ENCODE results near the gene ATRIP. TPM values are rescaled to one million over a fixed set of nuclear protein-coding genes. Genes with fewer than 3 reads are reported as not detected.

ATRIP gene
- total and polyA plus RNA-seq, 2 of the 8 experiments (the other 6 are each of a cell fraction or from before 2014, with no cell fraction given), result 18.5 to 20.2 TPM

DNA sequence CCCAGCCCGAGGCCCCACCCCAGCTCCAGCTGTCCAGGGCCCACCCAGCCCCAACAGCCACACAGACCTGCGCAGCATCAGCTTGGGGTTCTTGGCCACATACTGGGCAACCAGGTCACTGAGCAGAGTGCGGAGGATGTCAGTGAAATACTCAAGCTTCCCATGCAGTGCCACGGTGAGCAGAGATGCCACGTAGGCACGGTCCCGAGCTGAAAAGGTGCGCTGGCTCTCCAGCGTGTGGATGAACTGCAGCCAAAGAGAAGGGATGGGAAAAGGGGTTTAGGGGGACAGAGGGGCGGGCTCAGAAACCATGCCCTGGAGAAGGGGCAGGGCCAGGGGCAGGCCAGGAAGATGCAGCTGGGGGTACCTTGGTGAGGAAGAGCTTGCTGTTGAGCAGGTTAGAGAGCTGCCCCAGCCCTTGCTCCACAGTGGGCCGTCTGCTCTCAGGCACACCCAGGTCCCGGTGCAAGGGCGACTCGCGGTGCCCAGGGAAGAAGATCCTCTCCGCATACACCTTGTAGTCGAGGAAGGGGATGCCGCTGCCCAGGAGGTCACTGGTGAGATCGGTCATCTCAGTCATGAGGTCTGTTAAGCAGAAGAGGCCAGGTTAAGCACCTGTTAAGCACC lies 34.0 kb upstream of the ATRIP start:
- POLR2A ChIA-PET (ENCODE audit: partially characterized antibody), result interaction anchor here (1.2 to 31.5 kb wide), 3 partner anchors 5 to 28 kb away, joined by 4 to 650 read pairs (median 650); partner anchors contain the start of gene PLXNB1
- Histone ChIP-seq H2BK12ac (ENCODE audit: low read depth, low read length) (no peak overlapping the region), H3K79me2 (ENCODE audit: control insufficient read depth in 1 of 2, insufficient read depth in 2 of 2, low read length in 2 of 2) (no peaks in the 10 kb centered on the region), H3K4me3 (ENCODE audit: extremely low read depth in 1 of 4, insufficient read depth in 2 of 4, low read depth in 3 of 4, low read length in 4 of 4) (no peak overlapping the region), H2BK5ac (ENCODE audit: low read depth, low read length) (no peak overlapping the region), H3K36me3 (ENCODE audit: control insufficient read depth in 2 of 4, insufficient read depth in 4 of 4, low read length in 3 of 4) (peaks cover 72 to 87% (median 85%) of the 10 kb centered on the region in 4 experiments), H2BK20ac (ENCODE audit: low read length) (no peak overlapping the region), H3K23me2 (ENCODE audit: low read depth, low read length) (no peaks in the 10 kb centered on the region), H3K79me1 (ENCODE audit: low read depth, low read length) (no peaks in the 10 kb centered on the region; the same call in 1 of the 2 replicates), H3K18ac (ENCODE audit: extremely low read depth, low read length) (no peak overlapping the region), H2BK15ac (ENCODE audit: low read length) (no peak overlapping the region), H3K4me1 (replicated peaks in 1 of 4; ENCODE audit: control insufficient read depth in 3 of 4, insufficient read depth in 4 of 4, low read length in 3 of 4) (no peaks in the 10 kb centered on the region), H3K4ac (replicated peaks; ENCODE audit: insufficient read length, low read depth, low read length) (no peak overlapping the region), H4K8ac (ENCODE audit: extremely low read depth, insufficient read depth, low read length) (no peak overlapping the region), H2AK5ac (ENCODE audit: low read depth, low read length) (no peak overlapping the region), H3K56ac (replicated peaks; ENCODE audit: insufficient read length, low read depth, low read length) (no peak overlapping the region), H2BK120ac (replicated peaks; ENCODE audit: low read depth, low read length) (no peak overlapping the region), H3K14ac (ENCODE audit: insufficient read length) (no peak overlapping the region), H2AFZ (ENCODE audit: low read length) (no peak overlapping the region), H3K27me3 (replicated peaks in 1 of 4; ENCODE audit: control insufficient read depth in 3 of 4, extremely low read depth in 1 of 4, insufficient read depth in 3 of 4, low read length in 3 of 4) (no peaks in the 10 kb centered on the region), H4K20me1 (replicated peaks in 1 of 2; ENCODE audit: control insufficient read depth in 1 of 2, insufficient read depth in 2 of 2, low read length in 2 of 2) (peaks cover 6 to 48% of the 10 kb centered on the region in 2 experiments), H4K91ac (replicated peaks; ENCODE audit: insufficient read length, low read length) (no peak overlapping the region), H4K5ac (ENCODE audit: insufficient read length, low read depth, low read length) (no peak overlapping the region), H3K23ac (ENCODE audit: insufficient read length) (no peak overlapping the region), H3K27ac (ENCODE audit: low read depth, low read length) (no peak overlapping the region), H3K9ac (replicated peaks in 1 of 4; ENCODE audit: extremely low read depth in 1 of 4, low read depth in 3 of 4, low read length in 3 of 4) (no peak overlapping the region), H3K9me3 (ENCODE audit: insufficient read depth in 2 of 2, low read depth in 1 of 2, low read length in 1 of 2) (no peaks in the 10 kb centered on the region), H3K4me2 (ENCODE audit: insufficient read depth in 1 of 2, low read depth in 2 of 2, low read length in 2 of 2) (no peak overlapping the region)
- FAIRE-seq (no peak), DNase-seq (ENCODE audit: low read depth in 1 of 2, low spot score in 2 of 2) (no peak)
- CTCF ChIA-PET (ENCODE audit: partially characterized antibody), result interaction anchor here (0.9 to 7.7 kb wide), 6 partner anchors 11 to 147 kb away, joined by 3 to 130 read pairs (median 8); partner anchors contain the start of gene PLXNB1
- 96% methylated on average over 17 of the region's 19 CpGs; no CpG with 5 or more reads in 1 of the 2 experiments for WGBS, 2 experiments (ENCODE audit: extremely low coverage in 1 of 2, insufficient coverage in 1 of 2, insufficient read length in 1 of 2, insufficient replicate concordance in 2 of 2, low coverage in 1 of 2, low lambda C conversion rate in 2 of 2, missing lambda C conversion rate in 1 of 2)
- TF ChIP-seq TEAD4 (IDR thresholded peaks at IDR 0.05; ENCODE audit: low read depth, low read length) (no peak), RBBP5 (IDR thresholded peaks at IDR 0.05; ENCODE audit: borderline replicate concordance, low read depth, low read length) (no peak), HDAC2 (IDR thresholded peaks at IDR 0.05; ENCODE audit: borderline replicate concordance in 1 of 2, low read depth in 2 of 2, low read length in 2 of 2) (no peak), KDM4A (IDR thresholded peaks at IDR 0.05; ENCODE audit: low read depth, low read length, severe bottlenecking) (no peak), SUZ12 (IDR thresholded peaks at IDR 0.05; ENCODE audit: low read length) (no peak), HDAC6 (IDR thresholded peaks at IDR 0.05; ENCODE audit: low read depth, low read length) (no peak), RAD21 (IDR thresholded peaks at IDR 0.05 in 1 of 2, conservative IDR thresholded peaks at IDR 0.05 in 1 of 2; ENCODE audit: low read depth in 2 of 2, low read length in 2 of 2) (no peak), SAP30 (IDR thresholded peaks at IDR 0.05; ENCODE audit: insufficient read depth, insufficient replicate concordance, low read length) (no peak), SP2 (IDR thresholded peaks at IDR 0.05; ENCODE audit: low read length) (no peak), CHD1 (IDR thresholded peaks at IDR 0.05; ENCODE audit: low read depth, low read length) (no peak)

All from H1 (cell line).